Right atrium auricular region (tissue), 2 donors: ENCODE data around the gene METTL26. TPM values are rescaled to one million over a fixed set of nuclear protein-coding genes. Genes with fewer than 3 reads are reported as not detected.

Experiments used
- DNase-seq: peaks from one replicate; pipeline ENCODE4 v3.0.0-alpha.2; 2019; ENCODE audit warnings: low spot score
- H3K27ac ChIP-seq, 2 donors: fragments of 200-600 bp; sonication (generic); 1 replicate in 1 of 2; 2 replicates in 1 of 2; pipeline ENCODE4 v1.5.1; 2016 to 2019
- H3K27me3 ChIP-seq, 2 donors: fragments of 200-600 bp; sonication (generic); one replicate each; pipeline versions ENCODE4 v1.5.1 to v1.6.0; 2017 to 2019
- H3K36me3 ChIP-seq: fragments of 200-600 bp; sonication (generic); one replicate; pipeline ENCODE4 v1.5.1; 2016
- H3K4me1 ChIP-seq, 2 donors: fragments of 200-600 bp; sonication (generic); one replicate each; pipeline versions ENCODE4 v1.5.1 to v1.6.0; 2017 to 2019
- H3K4me3 ChIP-seq, 2 donors: fragments of 200-600 bp; sonication (generic); 1 replicate in 1 of 2; 2 replicates in 1 of 2; pipeline ENCODE4 v1.5.1; 2017 to 2019; ENCODE audit warnings: mild to moderate bottlenecking in 1 of 2, moderate library complexity in 1 of 2
- H3K9me3 ChIP-seq, 2 donors: fragments of 200-600 bp; sonication (generic); one replicate each; pipeline ENCODE4 v1.5.1; 2019
- CTCF ChIP-seq, 2 donors: fragments of 200-600 bp; sonication (generic); IDR thresholded peaks; one replicate each; pipeline ENCODE4 v1.5.1; 2019; ENCODE audit warnings: antibody characterized with exemption in 2 of 2
- total RNA-seq, 2 donors: library from RNA; depleted of rRNA; stranded (reverse); fragments of >200 nt; gene quantifications; one replicate each; pipeline ENCODE4 v1.1.0, GENCODE V29; 2016

Gene METTL26
- total RNA-seq, 2 donors from 2014 or later, result 103 to 137 TPM

DNA sequence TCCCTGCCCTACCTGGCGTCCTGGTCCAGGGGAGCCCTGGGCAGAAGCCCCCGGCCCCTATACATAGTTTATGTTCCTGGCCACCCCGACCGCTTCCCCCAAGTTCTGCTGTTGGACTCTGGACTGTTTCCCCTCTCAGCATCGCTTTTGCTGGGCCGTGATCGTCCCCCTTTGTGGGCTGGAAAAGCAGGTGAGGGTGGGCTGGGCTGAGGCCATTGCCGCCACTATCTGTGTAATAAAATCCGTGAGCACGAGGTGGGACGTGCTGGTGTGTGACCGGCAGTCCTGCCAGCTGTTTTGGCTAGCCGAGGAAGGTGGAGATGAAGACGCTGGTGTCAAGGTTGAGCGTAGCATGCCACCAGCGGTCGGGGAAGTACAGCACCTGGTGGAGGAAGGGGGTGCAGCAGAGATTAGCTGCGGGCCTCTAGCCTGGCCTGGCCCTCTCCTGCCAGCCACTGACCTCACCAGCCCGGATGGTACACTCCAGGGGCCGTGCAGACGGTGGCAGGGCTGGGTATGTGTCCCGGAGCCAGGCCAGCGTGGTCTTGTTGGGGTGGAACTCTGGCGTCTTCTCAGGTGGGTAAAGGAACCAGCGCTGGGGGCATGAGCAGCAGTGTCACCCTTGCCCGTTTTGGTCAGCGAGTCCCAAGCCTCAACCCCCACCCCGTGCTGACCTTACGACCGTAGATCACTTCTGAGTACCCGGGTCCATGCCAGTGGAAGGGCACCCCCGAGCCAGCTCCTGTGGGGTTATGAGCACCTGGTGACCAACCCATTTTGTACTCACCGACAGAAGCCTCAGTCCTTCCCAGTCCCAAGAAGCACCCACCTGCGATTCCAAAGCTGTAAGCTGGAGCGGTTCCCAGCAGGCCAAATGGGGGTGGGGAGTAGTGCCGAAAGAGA, 46.6 kb upstream of the METTL26 start:
- Histone ChIP-seq H3K9me3 (no peaks in the 10 kb centered on the region), H3K27ac (no peak overlapping the region), H3K27me3 (no peaks in the 10 kb centered on the region), H3K4me3 (peak overlapping the region in 1 of 2 donors; percentile 67), H3K4me1 (peaks cover 0 to 59% of the 10 kb centered on the region in 2 donors), H3K36me3 (peaks cover 29% of the 10 kb centered on the region)
- no peak for TF ChIP-seq CTCF (IDR thresholded peaks at IDR 0.05)
- DNase-seq, result no peak

- Histone ChIP-seq H3K27ac (no peak overlapping the region), H3K4me1 (peaks cover 0 to 59% of the 10 kb centered on the region in 2 donors), H3K9me3 (no peaks in the 10 kb centered on the region), H3K27me3 (no peaks in the 10 kb centered on the region), H3K4me3 (peak overlapping the region in 1 of 2 donors; percentile 82), H3K36me3 (peaks cover 24% of the 10 kb centered on the region)
- DNase-seq, result no peak
- TF ChIP-seq CTCF (IDR thresholded peaks at IDR 0.05), result no peak
These were observed 45.8 kb upstream of the METTL26 start for GRCh38 chr16:681746-682427.

DNA sequence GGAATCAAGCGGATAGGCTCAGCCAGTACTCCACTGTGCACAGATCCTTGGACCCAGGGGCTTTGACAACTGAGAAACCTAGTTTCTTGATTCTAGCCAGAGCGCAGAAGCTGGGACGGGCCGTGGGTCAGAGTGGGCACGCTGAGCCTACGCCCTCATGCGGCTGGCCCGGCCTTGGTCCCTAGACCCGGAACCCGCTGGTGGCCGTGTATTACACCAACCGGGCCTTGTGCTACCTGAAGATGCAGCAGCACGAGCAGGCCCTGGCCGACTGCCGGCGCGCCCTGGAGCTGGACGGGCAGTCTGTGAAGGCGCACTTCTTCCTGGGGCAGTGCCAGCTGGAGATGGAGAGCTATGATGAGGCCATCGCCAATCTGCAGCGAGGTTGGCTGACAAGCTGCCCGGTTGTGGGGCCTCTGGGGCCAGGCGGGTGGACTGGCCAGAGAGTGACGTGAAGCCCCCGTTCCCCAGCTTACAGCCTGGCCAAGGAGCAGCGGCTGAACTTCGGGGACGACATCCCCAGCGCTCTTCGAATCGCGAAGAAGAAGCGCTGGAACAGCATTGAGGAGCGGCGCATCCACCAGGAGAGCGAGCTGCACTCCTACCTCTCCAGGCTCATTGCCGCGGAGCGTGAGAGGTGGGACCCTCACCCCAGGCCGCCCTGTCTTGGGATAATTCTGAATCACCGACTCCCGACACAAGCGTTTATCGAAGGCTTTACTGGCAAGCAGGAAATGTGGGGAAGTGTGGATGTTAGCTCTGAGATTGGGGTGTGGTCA, 45.1 kb upstream of the METTL26 start:
- no peak for TF ChIP-seq CTCF (IDR thresholded peaks at IDR 0.05)
- H3K27ac ChIP-seq, result peak overlapping the region; percentile 95 to 99
- no peaks in the 10 kb centered on the region for H3K9me3 ChIP-seq
- H3K4me1 ChIP-seq, result peaks cover 0 to 62% of the 10 kb centered on the region in 2 donors
- H3K27me3 ChIP-seq, result no peaks in the 10 kb centered on the region
- DNase-seq, result no peak
- peaks cover 20% of the 10 kb centered on the region for H3K36me3 ChIP-seq
- H3K4me3 ChIP-seq, result peak overlapping the region; percentile 82 to 88

- peaks cover 20% of the 10 kb centered on the region for H3K36me3 ChIP-seq
- peaks cover 0 to 62% of the 10 kb centered on the region in 2 donors for H3K4me1 ChIP-seq
- H3K4me3 ChIP-seq, result peak overlapping the region; percentile 82 to 88
- DNase-seq, result no peak
- TF ChIP-seq CTCF (IDR thresholded peaks at IDR 0.05), result no peak
- H3K9me3 ChIP-seq, result no peaks in the 10 kb centered on the region
- H3K27me3 ChIP-seq, result no peaks in the 10 kb centered on the region
- H3K27ac ChIP-seq, result peak overlapping the region; percentile 95 to 99
These were observed 44.5 kb upstream of the METTL26 start for GRCh38 chr16:680625-680945.

DNA sequence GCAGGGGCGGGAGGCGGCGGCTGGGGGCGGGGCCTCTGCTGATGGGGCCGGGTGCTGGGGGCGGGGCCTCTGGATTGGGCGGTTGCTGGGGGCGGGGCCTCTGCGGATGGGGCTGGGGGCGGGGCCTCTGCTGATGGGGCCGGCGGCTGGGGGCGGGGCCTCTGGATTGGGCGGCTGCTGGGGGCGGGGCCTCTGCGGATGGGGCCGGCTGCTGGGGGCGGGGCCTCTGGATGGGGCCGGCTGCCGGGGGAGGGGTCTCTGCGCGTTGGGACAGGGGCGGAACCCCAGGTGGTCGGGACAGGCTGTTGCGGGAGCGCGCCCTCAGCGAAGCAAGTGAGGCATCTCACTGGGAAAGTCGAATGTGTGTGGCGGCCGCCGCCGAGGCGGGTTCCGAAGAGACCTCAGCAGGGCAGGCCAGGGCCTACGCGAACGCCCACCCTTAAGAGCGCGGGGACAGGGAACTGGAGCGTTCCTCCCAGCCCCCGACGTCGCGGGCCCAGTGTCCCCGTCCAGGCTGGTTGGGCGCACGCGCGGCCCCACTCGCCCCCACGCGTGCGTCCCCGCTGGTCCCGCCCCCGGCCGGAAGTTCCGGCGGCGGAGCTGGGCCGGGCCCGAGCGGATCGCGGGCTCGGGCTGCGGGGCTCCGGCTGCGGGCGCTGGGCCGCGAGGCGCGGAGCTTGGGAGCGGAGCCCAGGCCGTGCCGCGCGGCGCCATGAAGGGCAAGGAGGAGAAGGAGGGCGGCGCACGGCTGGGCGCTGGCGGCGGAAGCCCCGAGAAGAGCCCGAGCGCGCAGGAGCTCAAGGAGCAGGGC, 43.9 kb upstream of the METTL26 start, which contains the start of gene STUB1:
TSS of gene STUB1 (plus strand) at position 597 of the 811 bp plus-strand sequence. CDS start at position 713, 116 bp downstream.
- DNase-seq, result peak; percentile 80
- peaks cover 20% of the 10 kb centered on the region for H3K36me3 ChIP-seq
- no peaks in the 10 kb centered on the region for H3K27me3 ChIP-seq
- no peaks in the 10 kb centered on the region for H3K9me3 ChIP-seq
- peak within 1 kb of the TSS; percentile 95 to 99 for H3K27ac ChIP-seq
- H3K4me1 ChIP-seq, result peaks cover 0 to 61% of the 10 kb centered on the region in 2 donors
- H3K4me3 ChIP-seq, result peak within 1 kb of the TSS; percentile 82 to 88
- no peak for TF ChIP-seq CTCF (IDR thresholded peaks at IDR 0.05)
